GM18526 (cell line): ENCODE data around the gene PAGR1.
A peak's percentile ranks its signal among the peaks of the same experiment; 100 is the strongest.

Experiments
- POLR2A ChIP-seq: IDR thresholded peaks from 3 replicates; pipeline ENCODE4 v1.6.1; 2011; ENCODE audit not compliant: insufficient read length; ENCODE audit errors: extremely low read depth

Gene PAGR1

DNA sequence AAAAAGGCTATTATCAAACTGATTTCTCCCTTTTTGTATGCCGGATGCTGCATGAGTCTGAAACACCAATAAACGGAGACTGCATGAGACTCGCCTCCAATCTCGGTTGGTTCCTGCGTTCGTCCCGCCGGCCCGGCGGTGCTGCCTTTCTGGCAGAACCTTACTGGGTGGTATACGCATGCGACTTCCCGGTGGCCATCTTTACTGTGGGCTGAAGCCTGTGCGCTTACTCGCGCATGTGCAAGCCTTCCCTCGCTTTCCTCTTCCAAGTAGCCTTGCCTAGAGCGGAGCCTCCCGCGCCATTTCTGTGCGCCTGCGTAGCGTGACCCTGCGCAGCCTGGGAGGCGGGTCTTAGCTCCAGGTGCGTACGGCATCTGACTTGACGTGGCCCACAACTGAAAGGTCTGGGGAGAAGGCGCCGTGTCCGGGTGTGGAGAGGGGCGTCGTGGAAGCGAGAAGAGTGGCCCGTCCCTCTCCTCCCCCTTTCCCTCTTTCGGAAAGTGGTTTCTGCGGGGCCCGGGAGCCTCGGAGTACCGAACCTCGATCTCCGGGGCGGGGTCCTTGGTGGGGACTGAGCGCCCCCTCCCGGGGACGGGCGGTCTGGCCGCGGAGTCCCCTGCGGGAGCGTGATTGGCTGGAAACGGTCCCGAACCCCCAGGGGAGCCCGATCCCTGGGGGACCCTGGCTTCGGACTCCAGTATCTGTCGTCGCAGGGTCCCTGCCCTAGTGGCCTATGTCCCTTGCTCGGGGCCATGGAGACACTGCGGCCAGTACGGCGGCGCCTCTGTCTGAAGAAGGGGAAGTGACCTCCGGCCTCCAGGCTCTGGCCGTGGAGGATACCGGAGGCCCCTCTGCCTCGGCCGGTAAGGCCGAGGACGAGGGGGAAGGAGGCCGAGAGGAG is at the start of gene PAGR1:
Gene PAGR1 (plus strand): TSS at position 360 of the 901 bp plus-strand sequence. CDS start 374 bp downstream, at position 734.
- TF ChIP-seq POLR2A: peak; percentile 91

DNA sequence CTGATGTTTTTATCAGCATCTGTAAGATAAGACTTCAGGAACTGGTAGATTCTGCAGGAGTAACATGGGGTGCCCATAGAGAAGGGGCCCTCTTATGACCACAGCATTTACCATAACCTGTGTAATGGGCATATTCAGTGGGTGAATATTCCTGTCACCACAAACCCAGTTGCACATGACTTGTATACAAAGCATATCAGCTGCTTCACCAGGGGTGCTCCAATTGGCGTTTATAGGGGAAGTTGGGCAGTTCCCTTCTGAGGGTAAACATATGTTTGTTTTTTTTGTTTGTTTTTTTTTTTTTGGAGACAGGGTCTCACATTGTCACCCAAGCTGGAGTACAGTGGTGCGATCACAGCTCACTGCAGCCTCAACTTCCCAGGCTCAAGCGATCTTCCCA is 49.4 kb upstream of the PAGR1 start:
- no peak for TF ChIP-seq POLR2A

DNA sequence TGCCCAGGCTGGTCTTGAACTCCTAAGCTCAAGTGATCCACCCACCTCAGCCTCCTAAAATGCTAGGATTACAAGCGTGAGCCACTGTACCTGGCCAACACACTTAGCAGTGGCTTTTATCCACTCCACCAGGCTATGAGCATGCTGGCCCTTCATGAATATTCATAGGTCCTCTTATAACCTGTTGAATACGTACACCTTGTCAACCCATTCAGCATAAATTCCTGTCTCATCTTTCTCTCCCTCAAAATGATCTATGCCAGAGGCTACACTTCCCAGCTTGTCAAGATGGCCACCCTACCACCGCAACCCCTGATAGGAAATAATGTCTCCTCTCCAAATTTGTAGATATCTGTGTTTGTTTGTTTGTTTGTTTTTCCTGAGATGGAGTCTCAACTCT is 48.9 kb upstream of the PAGR1 start:
- no peak for TF ChIP-seq POLR2A

DNA sequence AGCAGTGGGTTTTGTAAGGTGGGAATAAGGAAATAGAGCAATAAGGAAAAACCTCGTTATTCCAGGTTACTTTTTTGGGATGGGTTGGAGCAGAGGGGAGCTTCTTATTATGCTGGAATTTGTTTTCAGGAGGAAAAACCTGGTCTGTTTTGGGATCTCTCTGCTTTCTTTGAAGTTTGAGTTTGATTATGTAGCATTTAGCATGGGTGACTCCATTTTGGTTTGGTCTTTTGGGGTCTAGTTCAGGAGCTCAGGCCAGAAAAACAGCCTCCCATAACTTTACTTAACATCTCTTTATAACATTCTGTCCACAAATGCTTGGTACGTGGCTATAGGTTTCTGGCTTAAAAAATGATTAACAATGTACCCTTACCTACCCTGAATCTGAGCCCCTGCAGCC is 46.4 kb upstream of the PAGR1 start:
- TF ChIP-seq POLR2A: no peak

- no peak for TF ChIP-seq POLR2A
These were observed 45.6 kb upstream of the PAGR1 start for GRCh38 chr16:29770250-29770929.

GRCh38 chr16:29774730-29775129 is 41.2 kb upstream of the PAGR1 start:
- no peak for TF ChIP-seq POLR2A

- TF ChIP-seq POLR2A: no peak
These were observed 40.1 kb upstream of the PAGR1 start for GRCh38 chr16:29775742-29776408.

DNA sequence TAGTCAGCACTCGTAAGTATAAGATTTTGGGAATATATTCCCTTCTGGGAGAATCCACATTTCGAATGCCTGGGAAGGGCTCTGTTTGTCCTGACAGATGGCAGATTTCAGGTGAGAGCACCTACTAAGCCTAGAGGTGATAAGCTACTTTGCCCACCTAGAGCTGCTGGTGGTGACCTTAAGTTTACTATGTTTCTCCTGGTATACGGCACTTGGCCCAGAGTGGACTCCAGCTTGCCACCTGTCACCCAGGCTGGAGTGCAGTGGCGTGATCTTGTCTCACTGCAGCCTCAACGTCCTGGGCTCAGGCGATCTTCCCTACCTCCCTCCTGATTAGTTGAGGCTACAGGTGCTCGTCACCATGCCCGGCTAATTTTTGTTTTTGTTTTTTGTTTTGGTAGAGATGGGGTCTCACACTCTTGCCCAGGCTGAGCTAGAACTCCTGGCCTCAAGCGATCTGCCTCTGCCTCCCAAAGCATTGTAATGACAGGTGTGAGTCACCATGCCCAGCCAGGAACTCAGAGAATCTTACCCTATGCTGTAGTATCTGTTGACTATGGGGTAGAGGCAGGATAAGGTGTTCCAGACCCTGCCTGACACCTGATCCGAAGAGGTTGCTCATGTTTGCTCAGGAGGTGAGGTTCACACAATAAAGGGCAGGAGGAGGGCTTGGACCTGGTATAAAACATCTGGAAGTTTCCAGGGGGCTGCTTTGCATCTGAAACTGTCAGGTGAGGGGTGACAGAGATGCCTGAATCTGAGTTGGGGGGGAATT is 38.2 kb upstream of the PAGR1 start, which contains the start of gene ZG16:
Gene ZG16 (plus strand): TSS at position 681 of the 775 bp plus-strand sequence. CDS start 1,011 bp downstream, outside the sequence.
- TF ChIP-seq POLR2A: no peak

DNA sequence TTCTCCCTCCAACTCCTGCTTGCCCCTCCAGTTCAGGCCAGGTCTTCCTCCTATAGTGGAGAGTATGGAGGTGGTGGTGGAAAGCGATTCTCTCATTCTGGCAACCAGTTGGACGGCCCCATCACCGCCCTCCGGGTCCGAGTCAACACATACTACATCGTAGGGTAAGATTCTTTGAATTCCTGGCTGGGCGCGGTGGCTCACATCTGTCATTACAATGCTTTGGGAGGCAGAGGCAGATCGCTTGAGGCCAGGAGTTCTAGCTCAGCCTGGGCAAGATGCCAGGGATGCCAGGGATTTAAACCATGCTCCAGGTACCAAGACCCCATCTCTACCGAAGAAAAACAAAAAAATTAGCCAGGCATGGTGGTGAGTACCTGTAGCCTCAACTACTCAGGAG is 36.5 kb upstream of the PAGR1 start:
- no peak for TF ChIP-seq POLR2A

DNA sequence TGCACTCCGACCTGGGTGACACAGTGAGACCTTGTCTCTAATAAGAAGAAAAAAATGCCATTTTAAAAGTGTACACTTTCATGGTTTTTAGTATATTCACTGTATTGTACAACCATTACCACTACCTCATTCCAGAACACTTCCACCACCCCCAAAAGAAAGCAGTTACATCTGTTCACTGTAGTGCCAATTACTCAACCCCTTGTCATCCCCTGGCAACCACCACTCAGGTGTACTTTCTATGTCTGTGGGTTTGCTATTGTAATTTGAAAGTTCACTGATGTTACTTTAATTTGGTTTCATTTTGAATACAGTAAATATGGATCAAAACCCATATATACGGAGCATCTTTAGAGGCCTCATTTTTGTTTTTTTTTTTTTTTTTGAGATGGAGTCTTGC is 31.8 kb upstream of the PAGR1 start:
- TF ChIP-seq POLR2A: no peak

DNA sequence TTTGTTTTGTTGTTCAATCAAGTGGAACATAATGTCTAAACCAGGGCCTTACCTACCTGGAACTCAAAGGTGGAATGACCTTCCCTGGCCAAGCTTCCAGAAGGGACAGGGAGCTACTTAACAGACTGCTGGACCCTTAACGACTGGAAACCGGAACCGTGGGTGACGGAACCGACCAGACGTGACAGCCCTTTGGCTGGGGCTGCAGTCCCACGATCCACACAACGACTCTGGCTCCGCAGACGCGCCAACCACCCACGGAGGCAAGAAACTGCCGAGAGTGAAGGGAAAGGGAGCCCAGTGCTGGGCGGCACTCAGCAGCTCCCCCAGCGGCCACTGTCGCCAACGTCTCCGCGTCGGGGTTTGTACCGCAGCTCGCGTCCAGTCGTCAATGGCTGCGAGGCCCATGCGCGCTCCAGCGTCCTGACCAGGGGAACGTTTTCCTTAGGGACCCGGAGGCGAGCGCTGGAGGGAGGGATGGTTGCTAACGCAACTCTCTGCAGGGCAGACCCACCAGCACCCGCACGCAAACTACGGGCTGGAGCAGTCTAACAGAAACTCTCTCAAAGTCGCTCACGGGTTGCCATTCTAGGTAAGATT is 31.0 kb upstream of the PAGR1 start:
- TF ChIP-seq POLR2A: no peak

DNA sequence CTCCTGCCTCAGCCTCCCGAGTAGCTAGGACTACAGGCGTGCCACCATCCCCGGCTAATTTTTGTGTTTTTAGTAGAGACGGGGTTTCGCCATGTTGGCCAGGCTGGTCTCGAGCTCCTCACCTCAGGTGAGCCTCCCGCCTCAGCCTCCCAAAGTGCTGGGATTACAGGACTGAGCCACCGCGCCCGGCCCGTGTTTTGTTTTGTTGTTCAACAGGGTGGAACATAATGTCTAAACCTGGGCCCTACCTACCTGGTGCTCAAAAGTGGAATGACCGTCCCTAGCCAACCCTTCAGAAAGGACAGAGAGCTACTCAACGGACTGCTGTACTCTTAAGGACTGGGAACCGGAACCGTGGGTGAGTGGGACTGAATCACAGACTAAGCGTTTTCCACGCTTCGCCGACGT is 26.2 kb upstream of the PAGR1 start:
- no peak for TF ChIP-seq POLR2A

- peak; percentile 86 for TF ChIP-seq POLR2A
These were observed 25.6 kb upstream of the PAGR1 start, which contains the start of gene KIF22 for GRCh38 chr16:29790183-29790948. TSS of gene KIF22 (plus strand) at chr16:29790751. CDS start at chr16:29790760, 9 bp downstream.
